ENCODE data around the gene SEMA3E.

The SEMA3E gene

DNA sequence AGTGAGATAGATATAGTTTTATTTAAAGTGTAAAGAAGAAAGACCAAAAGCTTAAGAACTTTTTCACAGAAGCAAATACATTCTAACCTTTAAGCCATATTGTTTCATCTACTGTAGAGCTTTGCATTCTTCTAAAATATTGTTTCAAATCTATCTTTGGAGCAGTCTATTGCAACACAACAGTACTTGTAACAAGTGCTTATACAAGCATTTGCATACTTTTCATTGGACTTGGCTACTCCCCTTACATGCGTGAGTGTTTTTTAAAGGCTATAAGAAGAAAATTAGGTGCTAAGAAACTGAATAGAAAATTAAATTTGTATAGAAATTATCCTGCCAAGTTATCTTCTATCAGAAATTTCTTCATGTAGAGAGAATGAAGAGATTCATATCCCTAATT lies 45.3 kb downstream of the SEMA3E start:
- Histone ChIP-seq H2BK5ac (ENCODE audit: low read depth, low read length, poor library complexity, severe bottlenecking) (no peak overlapping the region), H4K91ac (ENCODE audit: low read length) (no peak overlapping the region), H3K4me3 (ENCODE audit: insufficient read depth in 1 of 2, low read depth in 1 of 2, low read length in 2 of 2) (no peak overlapping the region), H3K4ac (ENCODE audit: low read depth in 1 of 2, low read length in 2 of 2) (no peak overlapping the region), H3K36me3 (ENCODE audit: control insufficient read depth in 1 of 2, insufficient read depth in 2 of 2, low read depth in 1 of 2, low read length in 2 of 2) (no peaks in the 10 kb centered on the region), H3K18ac (ENCODE audit: low read depth in 1 of 2, low read length in 2 of 2) (no peak overlapping the region), H2AFZ (ENCODE audit: low read depth, low read length) (no peak overlapping the region), H3K4me1 (ENCODE audit: control insufficient read depth, insufficient read depth, low read depth, low read length) (no peaks in the 10 kb centered on the region), H3K14ac (ENCODE audit: low read length in 2 of 2) (no peak overlapping the region), H2BK15ac (ENCODE audit: low read depth, poor library complexity, severe bottlenecking) (no peak overlapping the region), H2BK12ac (ENCODE audit: low read length in 2 of 2) (no peak overlapping the region), H3K27ac (ENCODE audit: low read length, poor library complexity, severe bottlenecking) (no peak overlapping the region), H3K4me2 (ENCODE audit: low read length, poor library complexity, severe bottlenecking) (no peak overlapping the region), H3K9me3 (ENCODE audit: control insufficient read depth, low read length) (no peaks in the 10 kb centered on the region), H2BK120ac (ENCODE audit: low read depth, low read length) (no peak overlapping the region), H3K79me1 (replicated peaks; ENCODE audit: low read length, poor library complexity, severe bottlenecking) (no peaks in the 10 kb centered on the region), H2AK5ac (ENCODE audit: low read length, severe bottlenecking) (no peak overlapping the region), H4K8ac (ENCODE audit: low read length) (no peak overlapping the region), H3K27me3 (ENCODE audit: control insufficient read depth in 1 of 2, insufficient read depth in 1 of 2, low read length in 2 of 2) (no peaks in the 10 kb centered on the region), H3K9ac (ENCODE audit: low read length) (no peak overlapping the region), H3K23ac (ENCODE audit: low read length in 2 of 2) (no peak overlapping the region)
- DNase-seq: no peak
- whole genome bisulfite sequencing: no CpG with 5 or more reads among the region's 1 CpG

DNA sequence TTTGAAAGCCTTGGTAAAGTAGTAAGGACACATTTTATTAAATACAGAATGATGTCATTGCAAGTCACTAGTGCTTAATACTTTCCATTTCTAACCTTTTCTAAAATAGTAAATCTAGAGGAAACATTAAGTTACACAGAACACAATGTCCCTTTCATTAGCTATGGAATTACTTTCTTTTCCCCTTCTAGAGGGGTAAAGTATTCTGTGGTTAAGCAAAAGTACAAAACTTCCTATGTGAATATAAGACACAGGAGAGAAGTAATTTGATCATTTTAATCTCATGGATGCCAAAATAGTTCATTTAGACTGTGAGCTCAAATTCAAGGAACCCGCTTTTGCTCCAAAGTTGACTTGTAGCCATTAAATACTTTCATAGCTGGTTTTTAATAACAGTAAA lies 49.8 kb downstream of the SEMA3E start:
- no CpG with 5 or more reads among the region's 1 CpG for WGBS
- no peak for DNase-seq
- H2AK5ac ChIP-seq (ENCODE audit: low read length, severe bottlenecking): no peak overlapping the region
- H3K4ac ChIP-seq (ENCODE audit: low read depth in 1 of 2, low read length in 2 of 2): no peak overlapping the region
- no peak overlapping the region for H3K23ac ChIP-seq (ENCODE audit: low read length in 2 of 2)
- H2BK120ac ChIP-seq (ENCODE audit: low read depth, low read length): no peak overlapping the region
- no peaks in the 10 kb centered on the region for H3K79me1 ChIP-seq (replicated peaks; ENCODE audit: low read length, poor library complexity, severe bottlenecking)
- no peak overlapping the region for H2BK15ac ChIP-seq (ENCODE audit: low read depth, poor library complexity, severe bottlenecking)
- H3K4me1 ChIP-seq (ENCODE audit: control insufficient read depth, insufficient read depth, low read depth, low read length): no peaks in the 10 kb centered on the region
- H3K36me3 ChIP-seq (ENCODE audit: control insufficient read depth in 1 of 2, insufficient read depth in 2 of 2, low read depth in 1 of 2, low read length in 2 of 2): no peaks in the 10 kb centered on the region
- no peak overlapping the region for H2BK5ac ChIP-seq (ENCODE audit: low read depth, low read length, poor library complexity, severe bottlenecking)
- no peak overlapping the region for H3K4me2 ChIP-seq (ENCODE audit: low read length, poor library complexity, severe bottlenecking)
- no peak overlapping the region for H3K14ac ChIP-seq (ENCODE audit: low read length in 2 of 2)
- H3K4me3 ChIP-seq (ENCODE audit: insufficient read depth in 1 of 2, low read depth in 1 of 2, low read length in 2 of 2): no peak overlapping the region
- H4K8ac ChIP-seq (ENCODE audit: low read length): no peak overlapping the region
- no peak overlapping the region for H3K27ac ChIP-seq (ENCODE audit: low read length, poor library complexity, severe bottlenecking)
- no peaks in the 10 kb centered on the region for H3K9me3 ChIP-seq (ENCODE audit: control insufficient read depth, low read length)
- no peak overlapping the region for H2BK12ac ChIP-seq (ENCODE audit: low read length in 2 of 2)
- no peak overlapping the region for H3K18ac ChIP-seq (ENCODE audit: low read depth in 1 of 2, low read length in 2 of 2)
- H3K27me3 ChIP-seq (ENCODE audit: control insufficient read depth in 1 of 2, insufficient read depth in 1 of 2, low read length in 2 of 2): no peaks in the 10 kb centered on the region
- no peak overlapping the region for H4K91ac ChIP-seq (ENCODE audit: low read length)
- H2AFZ ChIP-seq (ENCODE audit: low read depth, low read length): no peak overlapping the region
- H3K9ac ChIP-seq (ENCODE audit: low read length): no peak overlapping the region

GRCh38 chr7:83593921-83594475 lies 54.9 kb downstream of the SEMA3E start:
- Histone ChIP-seq H3K9me3 (ENCODE audit: control insufficient read depth, low read length) (no peaks in the 10 kb centered on the region), H3K79me1 (replicated peaks; ENCODE audit: low read length, poor library complexity, severe bottlenecking) (no peaks in the 10 kb centered on the region), H2BK12ac (ENCODE audit: low read length in 2 of 2) (no peak overlapping the region), H4K8ac (ENCODE audit: low read length) (no peak overlapping the region), H2AK5ac (ENCODE audit: low read length, severe bottlenecking) (no peak overlapping the region), H3K18ac (ENCODE audit: low read depth in 1 of 2, low read length in 2 of 2) (no peak overlapping the region), H2BK5ac (ENCODE audit: low read depth, low read length, poor library complexity, severe bottlenecking) (no peak overlapping the region), H4K91ac (ENCODE audit: low read length) (no peak overlapping the region), H3K4me1 (ENCODE audit: control insufficient read depth, insufficient read depth, low read depth, low read length) (no peaks in the 10 kb centered on the region), H3K14ac (ENCODE audit: low read length in 2 of 2) (no peak overlapping the region), H3K27ac (ENCODE audit: low read length, poor library complexity, severe bottlenecking) (no peak overlapping the region), H2BK120ac (ENCODE audit: low read depth, low read length) (no peak overlapping the region), H3K4ac (ENCODE audit: low read depth in 1 of 2, low read length in 2 of 2) (no peak overlapping the region), H2AFZ (ENCODE audit: low read depth, low read length) (no peak overlapping the region), H3K27me3 (ENCODE audit: control insufficient read depth in 1 of 2, insufficient read depth in 1 of 2, low read length in 2 of 2) (no peaks in the 10 kb centered on the region), H3K23ac (ENCODE audit: low read length in 2 of 2) (no peak overlapping the region), H3K4me3 (ENCODE audit: insufficient read depth in 1 of 2, low read depth in 1 of 2, low read length in 2 of 2) (no peak overlapping the region), H3K9ac (ENCODE audit: low read length) (no peak overlapping the region), H3K4me2 (ENCODE audit: low read length, poor library complexity, severe bottlenecking) (no peak overlapping the region), H3K36me3 (ENCODE audit: control insufficient read depth in 1 of 2, insufficient read depth in 2 of 2, low read depth in 1 of 2, low read length in 2 of 2) (no peaks in the 10 kb centered on the region), H2BK15ac (ENCODE audit: low read depth, poor library complexity, severe bottlenecking) (no peak overlapping the region)
- WGBS: 93% methylated on average over 4 of the region's 4 CpGs
- no peak for DNase-seq

DNA sequence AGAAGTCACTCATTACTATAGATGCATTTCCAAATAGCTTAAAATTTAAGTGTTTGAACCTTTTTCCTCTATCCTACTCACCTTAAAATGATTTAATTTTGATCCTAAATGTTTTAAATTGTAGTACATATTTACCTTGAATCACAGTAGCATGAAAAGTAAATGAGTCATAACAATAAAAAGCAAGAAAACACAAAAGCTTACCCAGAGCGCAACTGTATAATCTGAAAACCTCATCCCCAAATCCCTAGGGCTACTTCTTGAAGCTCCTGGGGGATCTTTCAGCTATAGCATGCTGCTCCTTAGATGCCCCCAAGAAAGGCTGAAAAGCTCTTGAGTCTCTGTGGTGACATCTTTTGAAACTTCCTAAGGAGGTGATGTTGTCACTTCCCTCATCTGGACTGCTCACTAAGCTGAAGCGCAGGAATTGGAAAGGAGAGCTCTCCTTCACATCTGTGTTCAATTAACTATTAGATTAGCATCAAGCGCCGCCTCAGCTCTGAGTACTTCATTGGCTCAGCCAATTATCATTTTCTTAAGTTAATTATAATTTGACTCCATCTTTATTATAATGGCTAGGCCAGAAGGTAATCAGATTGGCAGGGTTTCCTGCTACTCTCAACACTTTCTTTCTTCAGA lies 60.2 kb downstream of the SEMA3E start:
- H2AK5ac ChIP-seq (ENCODE audit: low read length, severe bottlenecking): no peak overlapping the region
- no peak overlapping the region for H2BK5ac ChIP-seq (ENCODE audit: low read depth, low read length, poor library complexity, severe bottlenecking)
- H3K4me3 ChIP-seq (ENCODE audit: insufficient read depth in 1 of 2, low read depth in 1 of 2, low read length in 2 of 2): no peak overlapping the region
- H3K9me3 ChIP-seq (ENCODE audit: control insufficient read depth, low read length): no peaks in the 10 kb centered on the region
- no peak overlapping the region for H3K4ac ChIP-seq (ENCODE audit: low read depth in 1 of 2, low read length in 2 of 2)
- H3K27me3 ChIP-seq (ENCODE audit: control insufficient read depth in 1 of 2, insufficient read depth in 1 of 2, low read length in 2 of 2): no peaks in the 10 kb centered on the region
- no peaks in the 10 kb centered on the region for H3K36me3 ChIP-seq (ENCODE audit: control insufficient read depth in 1 of 2, insufficient read depth in 2 of 2, low read depth in 1 of 2, low read length in 2 of 2)
- H3K9ac ChIP-seq (ENCODE audit: low read length): no peak overlapping the region
- H2AFZ ChIP-seq (ENCODE audit: low read depth, low read length): no peak overlapping the region
- H2BK15ac ChIP-seq (ENCODE audit: low read depth, poor library complexity, severe bottlenecking): no peak overlapping the region
- no peaks in the 10 kb centered on the region for H3K4me1 ChIP-seq (ENCODE audit: control insufficient read depth, insufficient read depth, low read depth, low read length)
- H3K4me2 ChIP-seq (ENCODE audit: low read length, poor library complexity, severe bottlenecking): no peak overlapping the region
- no peak overlapping the region for H2BK12ac ChIP-seq (ENCODE audit: low read length in 2 of 2)
- no peak overlapping the region for H3K14ac ChIP-seq (ENCODE audit: low read length in 2 of 2)
- H4K91ac ChIP-seq (ENCODE audit: low read length): no peak overlapping the region
- no peaks in the 10 kb centered on the region for H3K79me1 ChIP-seq (replicated peaks; ENCODE audit: low read length, poor library complexity, severe bottlenecking)
- no peak for DNase-seq
- WGBS: 97% methylated on average over 2 of the region's 4 CpGs
- no peak overlapping the region for H3K27ac ChIP-seq (ENCODE audit: low read length, poor library complexity, severe bottlenecking)
- H4K8ac ChIP-seq (ENCODE audit: low read length): no peak overlapping the region
- H3K18ac ChIP-seq (ENCODE audit: low read depth in 1 of 2, low read length in 2 of 2): no peak overlapping the region
- no peak overlapping the region for H2BK120ac ChIP-seq (ENCODE audit: low read depth, low read length)
- H3K23ac ChIP-seq (ENCODE audit: low read length in 2 of 2): no peak overlapping the region

Data from mesenchymal stem cell (in vitro differentiated cells and primary cell).